HL-60 (cell line): Measurements from ENCODE around the gene ZBTB32.

ENCODE experiments used
- SPI1 ChIP-seq: IDR thresholded peaks from 2 replicates; pipeline ENCODE4 v1.6.1; 2012; ENCODE audit warnings: low read depth, mild to moderate bottlenecking, borderline replicate concordance
- TF ChIP-seq, protein P1 (sequence below): IDR thresholded peaks from one replicate; pipeline ENCODE4 v1.5.1; 2011; ENCODE audit warnings: low read length, control low read depth, inconsistent platforms; ENCODE audit not compliant: insufficient read depth

DNA sequence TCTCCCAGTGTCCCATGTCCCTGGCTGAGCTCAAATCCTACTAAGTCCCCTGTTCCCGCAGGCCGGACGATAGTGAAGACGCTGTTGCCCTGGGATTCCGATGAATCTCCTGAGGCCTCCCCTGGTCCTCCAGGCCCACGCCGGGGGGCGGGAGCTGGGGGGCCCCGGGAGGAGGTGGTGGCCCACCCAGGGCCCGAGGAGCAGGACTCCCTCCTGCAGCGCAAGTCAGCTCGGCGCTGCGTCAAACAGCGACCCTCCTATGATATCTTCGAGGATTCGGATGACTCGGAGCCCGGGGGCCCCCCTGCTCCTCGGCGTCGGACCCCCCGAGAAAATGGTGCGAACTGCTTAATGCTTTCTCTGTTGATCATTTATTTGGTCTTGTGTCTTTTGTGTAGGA, 19.3 kb downstream of the ZBTB32 start:
- TF ChIP-seq, protein P1, sequence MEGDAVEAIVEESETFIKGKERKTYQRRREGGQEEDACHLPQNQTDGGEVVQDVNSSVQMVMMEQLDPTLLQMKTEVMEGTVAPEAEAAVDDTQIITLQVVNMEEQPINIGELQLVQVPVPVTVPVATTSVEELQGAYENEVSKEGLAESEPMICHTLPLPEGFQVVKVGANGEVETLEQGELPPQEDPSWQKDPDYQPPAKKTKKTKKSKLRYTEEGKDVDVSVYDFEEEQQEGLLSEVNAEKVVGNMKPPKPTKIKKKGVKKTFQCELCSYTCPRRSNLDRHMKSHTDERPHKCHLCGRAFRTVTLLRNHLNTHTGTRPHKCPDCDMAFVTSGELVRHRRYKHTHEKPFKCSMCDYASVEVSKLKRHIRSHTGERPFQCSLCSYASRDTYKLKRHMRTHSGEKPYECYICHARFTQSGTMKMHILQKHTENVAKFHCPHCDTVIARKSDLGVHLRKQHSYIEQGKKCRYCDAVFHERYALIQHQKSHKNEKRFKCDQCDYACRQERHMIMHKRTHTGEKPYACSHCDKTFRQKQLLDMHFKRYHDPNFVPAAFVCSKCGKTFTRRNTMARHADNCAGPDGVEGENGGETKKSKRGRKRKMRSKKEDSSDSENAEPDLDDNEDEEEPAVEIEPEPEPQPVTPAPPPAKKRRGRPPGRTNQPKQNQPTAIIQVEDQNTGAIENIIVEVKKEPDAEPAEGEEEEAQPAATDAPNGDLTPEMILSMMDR, result no peak
- no peak for TF ChIP-seq SPI1
